GM18951 (cell line): ENCODE data around the gene NEIL1.
"Not testable (repeated sequence)": the region's sequence is repeated elsewhere in the genome, so short reads cannot be mapped to it uniquely, and the experiment has no call there.

ENCODE experiments used
- POLR2A ChIP-seq: IDR thresholded peaks from 4 replicates; pipeline ENCODE4 v1.6.1; 2011; ENCODE audit warnings: mild to moderate bottlenecking; ENCODE audit not compliant: insufficient read length, insufficient read depth; ENCODE audit errors: extremely low read depth
- in situ Hi-C: fragments of 300-500 bp; cut with MboI; formaldehyde crosslinking; loops from one replicate; pipeline ENCODE4 v1.12.0; 2022; ENCODE audit warnings: low sequenced_read_pairs, mixed read lengths, inconsistent platforms; ENCODE audit not compliant: unreplicated experiment

NEIL1 gene

DNA sequence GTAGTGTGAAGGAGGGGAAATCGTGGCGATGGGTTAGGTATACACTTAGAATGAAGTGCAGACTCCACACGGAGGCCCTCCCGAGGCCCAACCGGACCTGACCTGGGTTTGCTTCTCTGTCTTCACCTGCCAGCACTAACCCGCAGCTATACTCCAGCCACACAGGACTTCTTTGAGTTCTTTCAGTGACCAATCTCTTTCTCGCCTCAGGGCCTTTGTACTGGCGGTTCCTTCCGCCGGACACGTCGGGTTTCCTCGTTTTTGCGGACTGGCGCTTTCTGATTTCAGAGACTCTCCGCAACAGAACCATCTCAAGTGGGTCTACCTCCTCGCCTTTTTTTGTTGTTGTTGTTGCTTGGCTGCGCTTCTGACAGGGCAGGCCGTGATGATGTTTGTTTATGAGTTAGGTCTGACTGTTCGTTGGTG is at the start of gene NEIL1:
Gene NEIL1 (plus strand): TSS at position 244 of the 426 bp plus-strand sequence. CDS start 1,867 bp downstream, outside the sequence.
- in situ Hi-C loops = no loop called here
- no peak for TF ChIP-seq POLR2A

GRCh38 chr15:75298541-75299310 is 48.1 kb upstream of the NEIL1 start:
- in situ Hi-C loops = loop anchor here (10.0 kb wide), 1 partner anchor 1234 kb away; no protein-coding TSS in a partner anchor

DNA sequence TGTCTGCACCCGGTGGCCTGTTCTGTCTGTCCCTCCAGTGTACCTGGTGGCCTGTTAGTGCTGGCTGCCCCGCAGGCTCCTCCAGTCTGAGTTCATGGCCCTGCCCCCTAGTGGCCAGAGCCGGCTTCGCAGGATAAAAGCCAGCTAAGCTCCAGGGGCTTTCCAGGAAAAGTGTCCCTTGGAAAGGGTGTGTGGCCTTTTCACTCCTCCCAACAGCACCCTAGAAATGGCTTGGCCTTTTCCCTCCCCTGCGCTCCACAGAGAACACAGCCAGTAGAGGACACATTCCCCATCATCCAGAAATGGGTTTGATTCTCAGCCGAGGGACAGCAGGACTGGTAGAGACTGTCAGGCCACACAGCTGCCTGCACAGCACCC is 47.5 kb upstream of the NEIL1 start:
- in situ Hi-C loops = loop anchor here (10.0 kb wide), 1 partner anchor 1234 kb away; no protein-coding TSS in a partner anchor

DNA sequence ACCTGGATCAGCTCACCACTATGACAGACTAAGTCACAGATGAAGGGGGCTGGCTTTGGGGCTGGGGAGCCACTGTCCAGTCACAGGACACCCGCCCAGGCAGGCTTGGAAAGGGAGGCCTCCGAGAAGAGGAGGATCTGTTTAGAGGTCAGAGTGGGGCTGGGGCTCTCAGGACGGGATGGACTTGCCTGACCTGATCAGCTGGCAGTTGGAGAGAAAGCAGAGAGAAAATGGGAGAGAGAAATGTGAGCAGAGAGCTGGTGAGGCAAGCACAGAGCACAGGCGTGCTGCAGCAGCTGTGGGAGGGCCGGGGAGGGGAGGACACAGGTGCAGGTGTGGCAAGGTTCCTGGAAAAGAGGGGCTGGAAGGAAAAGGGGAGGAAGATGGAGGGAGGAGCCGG is 46.8 kb upstream of the NEIL1 start:
- in situ Hi-C loops = loop anchor here (5.0 to 10.0 kb wide), 2 partner anchors 55 to 273 kb away; no protein-coding TSS in a partner anchor

- TF ChIP-seq POLR2A = no peak
- in situ Hi-C loops = loop anchor here (5.0 to 10.0 kb wide), 2 partner anchors 58 to 275 kb away; no protein-coding TSS in a partner anchor
Observed at GRCh38 chr15:75302318-75302717, 44.5 kb upstream of the NEIL1 start.

DNA sequence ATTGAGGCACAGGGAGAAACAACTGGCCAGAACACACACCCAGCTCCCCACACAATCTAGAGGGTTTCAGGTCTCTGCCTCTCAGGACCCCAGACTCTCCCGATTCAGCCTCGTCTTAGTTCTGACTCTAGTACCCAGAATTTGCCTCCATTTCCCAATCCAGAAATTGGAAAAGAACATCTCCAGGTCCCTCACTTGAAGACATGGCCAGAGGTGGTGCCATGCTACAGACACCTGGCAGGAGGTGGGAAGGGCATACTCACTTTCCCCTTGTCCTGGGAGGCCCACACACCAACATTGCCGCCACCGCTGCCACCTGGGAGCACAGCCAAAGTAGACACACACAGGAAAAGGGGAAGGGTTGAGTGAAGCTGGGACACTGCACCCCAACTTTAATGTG is 44.1 kb upstream of the NEIL1 start:
- in situ Hi-C loops = loop anchor here (5.0 to 10.0 kb wide), 2 partner anchors 58 to 275 kb away; no protein-coding TSS in a partner anchor

DNA sequence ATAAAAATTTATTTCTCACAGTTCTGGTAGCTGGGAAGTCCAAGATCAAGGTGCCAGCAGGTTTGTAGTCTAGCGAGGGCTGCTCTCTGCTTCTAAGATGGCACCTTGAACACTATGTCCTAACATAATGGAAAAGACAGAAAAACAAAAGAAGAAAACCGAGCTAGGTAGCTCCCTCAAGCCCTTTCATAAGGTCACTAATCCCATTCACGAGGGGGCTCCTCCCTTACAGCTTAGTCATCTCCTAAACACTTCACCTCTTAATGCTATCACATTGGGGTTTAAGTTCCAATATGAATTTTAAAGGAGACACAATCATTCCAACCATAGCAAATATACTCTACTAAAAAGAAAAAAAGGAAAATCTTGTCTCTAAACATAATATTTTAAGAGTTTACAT is 40.7 kb upstream of the NEIL1 start:
- TF ChIP-seq POLR2A = no peak
- in situ Hi-C loops = loop anchor here (10.0 kb wide), 1 partner anchor 61 kb away; no protein-coding TSS in a partner anchor

DNA sequence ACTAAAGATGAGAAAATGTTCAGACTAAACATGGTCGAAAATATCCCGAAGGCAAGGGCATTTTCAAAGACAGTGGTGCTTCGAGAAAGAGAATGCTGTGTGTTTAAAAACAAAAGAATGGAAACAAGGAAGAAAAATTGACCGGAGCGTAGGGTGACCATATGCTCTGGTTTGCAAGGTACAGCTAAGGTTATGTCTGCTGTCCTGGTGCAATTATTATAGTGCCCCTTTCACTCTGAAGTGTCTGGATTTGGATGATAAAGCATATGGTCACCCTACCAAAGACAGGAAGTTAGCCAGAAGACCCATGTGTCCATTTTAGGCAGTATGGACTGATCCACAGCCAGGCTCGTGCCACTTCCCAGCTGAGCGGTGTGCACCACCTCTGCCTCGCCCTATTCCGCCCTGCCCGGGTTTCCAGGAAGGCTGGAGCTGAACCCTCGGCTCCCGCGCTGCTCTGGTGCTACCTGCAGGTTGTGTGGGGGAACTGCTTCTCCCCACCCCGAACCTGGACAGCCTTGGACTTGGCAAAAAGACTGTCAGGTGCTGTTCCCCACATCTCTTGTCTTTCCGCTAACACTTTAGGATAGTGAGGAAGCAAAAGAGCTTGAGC is 39.0 kb upstream of the NEIL1 start:
- no peak for TF ChIP-seq POLR2A
- in situ Hi-C loops = loop anchor here (10.0 kb wide), 1 partner anchor 63 kb away; no protein-coding TSS in a partner anchor

GRCh38 chr15:75309711-75310110 is 37.1 kb upstream of the NEIL1 start:
- in situ Hi-C loops = loop anchor here (10.0 kb wide), 1 partner anchor 65 kb away; no protein-coding TSS in a partner anchor

DNA sequence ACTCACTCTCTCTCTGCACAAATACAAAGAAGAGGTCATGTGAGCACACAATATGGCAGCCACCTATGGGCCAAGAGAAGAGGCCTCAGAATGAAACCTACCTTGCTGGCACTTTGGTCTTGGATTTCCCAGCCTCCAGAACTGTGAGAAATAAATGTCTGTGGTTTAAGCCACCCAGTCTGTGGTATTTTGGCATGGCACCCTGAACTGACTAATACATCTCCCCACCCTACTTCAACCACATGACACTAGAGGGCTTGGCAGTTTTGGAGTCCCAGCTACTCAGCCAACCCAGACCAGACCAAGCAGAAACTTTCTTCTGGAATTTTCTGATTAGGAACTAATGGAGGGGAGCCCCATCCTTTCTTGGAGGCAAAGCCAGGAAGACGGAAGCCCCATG is 34.3 kb upstream of the NEIL1 start:
- in situ Hi-C loops = not testable (repeated sequence)

More at GRCh38 chr15:75309711-75310110, 37.1 kb upstream of the NEIL1 start:
- no peak for TF ChIP-seq POLR2A

DNA sequence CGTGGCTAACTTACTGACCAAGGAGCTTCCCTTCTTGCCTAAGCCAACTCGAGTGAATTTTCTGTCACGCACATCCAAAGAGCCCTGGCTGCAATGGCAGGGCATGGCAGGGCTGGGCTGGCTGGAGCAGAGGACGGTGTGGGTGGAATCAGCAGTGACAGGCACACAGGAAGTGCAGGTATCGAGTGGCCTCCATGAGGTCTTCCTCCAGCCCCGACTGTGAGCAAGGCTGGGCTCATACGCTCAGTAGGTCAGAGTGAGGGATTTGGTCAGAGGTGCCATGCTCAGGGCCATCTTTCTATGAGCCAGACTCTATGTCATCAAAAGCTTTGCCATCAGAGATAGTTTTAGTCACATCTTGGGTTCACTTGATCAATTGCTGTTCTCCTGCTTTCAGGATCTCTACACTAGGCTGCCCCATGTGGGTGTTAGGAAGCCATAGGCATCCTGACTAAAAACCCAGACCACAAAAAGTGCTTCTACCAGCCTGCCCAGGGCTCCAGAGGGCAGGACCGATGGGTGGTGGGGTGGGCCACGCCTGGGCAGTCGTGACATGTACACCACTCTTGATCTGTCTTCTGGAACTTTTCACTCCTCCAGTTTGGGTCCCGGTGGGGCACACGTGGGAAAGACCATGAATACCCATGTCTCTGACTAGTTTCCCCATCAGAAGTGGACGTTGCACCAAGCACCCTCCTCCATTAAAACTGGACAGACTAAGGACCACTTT is 33.6 kb upstream of the NEIL1 start:
- no peak for TF ChIP-seq POLR2A
- in situ Hi-C loops = no loop called here

GRCh38 chr15:75314552-75315290 is 32.1 kb upstream of the NEIL1 start:
- in situ Hi-C loops = no loop called here
- no peak for TF ChIP-seq POLR2A

DNA sequence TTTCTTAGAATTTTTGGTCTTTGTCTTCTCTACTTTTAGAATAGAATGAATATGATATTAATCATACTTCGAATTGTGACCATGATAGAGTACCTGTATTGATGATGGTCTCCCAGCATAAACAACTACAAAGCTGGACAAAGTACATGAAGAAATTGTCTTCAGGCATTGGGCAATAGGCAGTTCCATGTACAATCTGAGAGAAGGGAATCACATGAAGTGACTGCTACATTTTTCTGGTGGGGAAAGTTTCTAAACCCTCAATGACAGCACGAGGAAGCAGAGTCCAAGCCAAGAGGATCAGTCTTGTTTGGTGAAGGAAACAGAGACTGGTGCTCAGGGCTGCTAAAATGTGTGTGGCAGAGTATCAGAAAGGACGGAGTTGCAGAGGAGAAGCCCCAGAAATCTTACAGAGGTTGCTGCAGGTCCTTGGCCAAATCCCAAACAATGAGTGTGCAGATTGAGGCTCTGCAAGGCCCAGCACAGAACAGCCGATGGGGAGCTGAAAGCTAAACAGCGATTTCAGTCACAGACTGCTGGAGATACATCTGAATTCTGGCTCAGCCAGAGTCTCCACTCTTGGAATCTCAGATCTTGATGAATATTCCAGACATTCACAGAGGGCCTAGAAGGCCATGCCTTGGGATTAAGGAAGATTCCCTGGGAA is 27.5 kb upstream of the NEIL1 start:
- in situ Hi-C loops = not testable (repeated sequence)
